HepG2 (cell line): ENCODE data around the gene DPP8. TPM values are rescaled to one million over a fixed set of nuclear protein-coding genes. Genes with fewer than 3 reads are reported as not detected.

Experiments used
- JUN ChIP-seq: sonication (generic); formaldehyde crosslinking; IDR thresholded peaks from 2 replicates; pipeline ENCODE4 v1.4.0; 2020; ENCODE audit warnings: mild to moderate bottlenecking, missing genetic modification reagents
- NAIF1 ChIP-seq: sonication (generic); formaldehyde crosslinking; IDR thresholded peaks from 2 replicates; pipeline ENCODE4 v1.5.0; 2020; ENCODE audit warnings: mild to moderate bottlenecking, missing genetic modification reagents, borderline replicate concordance
- NCOA5 ChIP-seq: sonication (generic); formaldehyde crosslinking; IDR thresholded peaks from 2 replicates; pipeline ENCODE4 v1.4.0; 2020; ENCODE audit warnings: missing genetic modification reagents
- SKI ChIP-seq: fragments of 450-650 bp; IDR thresholded peaks from one replicate; pipeline ENCODE4 v1.6.1; 2018; ENCODE audit warnings: mild to moderate bottlenecking; ENCODE audit not compliant: partially characterized antibody
- SMAD1 ChIP-seq: sonication (generic); formaldehyde crosslinking; IDR thresholded peaks from 2 replicates; pipeline ENCODE4 v1.4.0; 2020; ENCODE audit warnings: missing genetic modification reagents, low read depth, mild to moderate bottlenecking, borderline replicate concordance
- ZC3H4 ChIP-seq: sonication (generic); formaldehyde crosslinking; IDR thresholded peaks from 2 replicates; pipeline ENCODE4 v1.4.0; 2020; ENCODE audit warnings: missing genetic modification reagents, borderline replicate concordance
- ZFP41 ChIP-seq: sonication (generic); formaldehyde crosslinking; IDR thresholded peaks from 2 replicates; pipeline ENCODE4 v1.4.0; 2020; ENCODE audit warnings: mild to moderate bottlenecking, missing genetic modification reagents, borderline replicate concordance
- ZNF17 ChIP-seq: sonication (generic); formaldehyde crosslinking; IDR thresholded peaks from 2 replicates; pipeline ENCODE4 v1.5.0; 2020; ENCODE audit warnings: mild to moderate bottlenecking, missing genetic modification reagents
- ZNF260 ChIP-seq: sonication (generic); formaldehyde crosslinking; IDR thresholded peaks from 2 replicates; pipeline ENCODE4 v1.4.0; 2020; ENCODE audit warnings: missing genetic modification reagents, low read depth, mild to moderate bottlenecking, borderline replicate concordance
- ZNF367 ChIP-seq: sonication (generic); formaldehyde crosslinking; IDR thresholded peaks from 2 replicates; pipeline ENCODE4 v1.4.0; 2020; ENCODE audit warnings: missing genetic modification reagents, borderline replicate concordance
- ZNF530 ChIP-seq: sonication (generic); formaldehyde crosslinking; IDR thresholded peaks from 2 replicates; pipeline ENCODE4 v1.5.0; 2020; ENCODE audit warnings: low read depth, mild to moderate bottlenecking, missing genetic modification reagents
- ZNF552 ChIP-seq: sonication (generic); formaldehyde crosslinking; IDR thresholded peaks from 2 replicates; pipeline ENCODE4 v1.9.0; 2022; ENCODE audit warnings: missing genetic modification reagents, mild to moderate bottlenecking, borderline replicate concordance
- polyA plus RNA-seq, 8 experiments: library from polyadenylated mRNA; depleted of rRNA in 3 of 8; stranded (reverse) in 7 of 8; unstranded in 1 of 8; fragments of >200 nt; fragmentation: Illumina TruSeq in 4 of 8; extraction: Trizol in 4 of 8; gene quantifications; 2 replicates each; pipeline versions ENCODE4 v1.2.1 to v1.2.3, GENCODE V29; 2011 to 2016; ENCODE audit warnings: low read depth in 4 of 8, missing spikeins in 1 of 8, mixed read lengths in 1 of 8; ENCODE audit not compliant: insufficient read depth in 1 of 8
- total RNA-seq, 5 experiments: library from RNA; depleted of rRNA; stranded (reverse); fragments of >200 nt; fragmentation: Illumina TruSeq; extraction: Trizol; gene quantifications; 2 replicates each; pipeline ENCODE4 v1.2.3, GENCODE V29; 2016; ENCODE audit warnings: low read depth in 1 of 5
- TF ChIP-seq, protein P1 (sequence below): sonication (generic); formaldehyde crosslinking; IDR thresholded peaks from 2 replicates; pipeline ENCODE4 v1.4.0; 2020; ENCODE audit warnings: mild to moderate bottlenecking, missing genetic modification reagents
- TF ChIP-seq, protein P2 (sequence below): fragments of 450-650 bp; IDR thresholded peaks from 2 replicates; pipeline ENCODE4 v1.6.1; 2016
- TF ChIP-seq, protein P3 (sequence below): sonication (generic); formaldehyde crosslinking; IDR thresholded peaks from 2 replicates; pipeline ENCODE4 v1.5.0; 2020; ENCODE audit warnings: mild to moderate bottlenecking, missing genetic modification reagents, borderline replicate concordance
- TF ChIP-seq, protein P4 (sequence below): IDR thresholded peaks from 2 replicates; pipeline ENCODE4 v1.6.1; 2018; ENCODE audit warnings: missing genetic modification reagents, mild to moderate bottlenecking, missing compliant biosample characterization
- TF ChIP-seq, protein P5 (sequence below): sonication (generic); formaldehyde crosslinking; IDR thresholded peaks from 2 replicates; pipeline ENCODE4 v1.5.0; 2020; ENCODE audit warnings: mild to moderate bottlenecking, missing genetic modification reagents
- TF ChIP-seq, protein P6 (sequence below): IDR thresholded peaks from 2 replicates; pipeline ENCODE4 v1.6.1; 2016; ENCODE audit warnings: mild to moderate bottlenecking, missing biosample characterization, missing genetic modification reagents

Gene DPP8
- total and polyA plus RNA-seq, 2 of the 13 experiments (the other 11 are each of a cell fraction or from before 2014, with no cell fraction given) = 18.0 to 26.3 TPM

DNA sequence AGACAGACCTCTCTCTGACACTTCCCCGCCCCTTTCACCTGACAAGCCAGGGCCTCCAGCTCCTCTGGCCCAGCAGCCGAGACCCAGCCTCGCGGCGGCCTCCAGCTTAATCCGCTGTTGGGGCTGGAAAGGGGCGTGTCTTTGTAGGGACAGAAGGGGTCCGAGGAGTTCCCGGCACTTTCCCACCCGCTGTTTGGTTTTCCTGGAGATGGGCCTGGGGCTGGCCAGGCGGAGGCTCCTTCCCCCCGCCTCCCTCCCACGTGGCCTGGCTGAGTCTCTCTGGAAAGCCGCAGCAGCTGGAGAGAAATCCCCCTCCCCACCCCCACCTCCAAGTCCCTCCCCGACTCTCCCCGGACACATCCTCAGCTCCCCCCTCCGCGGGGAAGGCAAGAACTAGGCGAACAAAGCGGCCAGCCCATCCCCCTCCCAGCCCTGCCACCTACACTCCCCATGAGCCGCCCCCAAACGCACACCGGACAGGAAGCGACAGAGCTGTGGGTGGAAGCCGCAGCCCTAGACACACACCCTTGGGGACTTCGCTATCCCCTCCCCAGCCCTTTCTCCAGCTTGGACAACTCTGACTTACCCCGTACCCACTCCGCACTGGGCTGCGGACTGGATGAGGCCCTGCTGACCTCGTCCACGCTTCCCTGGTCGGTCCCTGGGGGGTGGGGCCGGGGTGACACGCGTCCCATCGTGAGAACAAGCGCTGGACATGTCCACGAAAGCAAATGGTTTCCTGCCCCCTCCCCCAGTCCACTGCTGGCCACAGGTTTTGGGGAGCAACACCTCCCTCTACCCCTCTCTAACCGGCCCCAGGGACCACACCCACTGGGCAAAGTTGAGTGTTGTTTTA lies 95.9 kb downstream of the DPP8 start (continued):
- no peak for TF ChIP-seq ZNF260 (CRISPR knock-in tag)
- TF ChIP-seq SMAD1 = no peak
- no peak for TF ChIP-seq ZFP41
- no peak for TF ChIP-seq ZNF530 (CRISPR knock-in tag)
- TF ChIP-seq, protein P1, sequence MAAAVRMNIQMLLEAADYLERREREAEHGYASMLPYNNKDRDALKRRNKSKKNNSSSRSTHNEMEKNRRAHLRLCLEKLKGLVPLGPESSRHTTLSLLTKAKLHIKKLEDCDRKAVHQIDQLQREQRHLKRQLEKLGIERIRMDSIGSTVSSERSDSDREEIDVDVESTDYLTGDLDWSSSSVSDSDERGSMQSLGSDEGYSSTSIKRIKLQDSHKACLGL = 0 out of 2 replicates have a peak, but pooled peaks have one; percentile 10
- TF ChIP-seq SKI = no peak
- TF ChIP-seq, protein P2, sequence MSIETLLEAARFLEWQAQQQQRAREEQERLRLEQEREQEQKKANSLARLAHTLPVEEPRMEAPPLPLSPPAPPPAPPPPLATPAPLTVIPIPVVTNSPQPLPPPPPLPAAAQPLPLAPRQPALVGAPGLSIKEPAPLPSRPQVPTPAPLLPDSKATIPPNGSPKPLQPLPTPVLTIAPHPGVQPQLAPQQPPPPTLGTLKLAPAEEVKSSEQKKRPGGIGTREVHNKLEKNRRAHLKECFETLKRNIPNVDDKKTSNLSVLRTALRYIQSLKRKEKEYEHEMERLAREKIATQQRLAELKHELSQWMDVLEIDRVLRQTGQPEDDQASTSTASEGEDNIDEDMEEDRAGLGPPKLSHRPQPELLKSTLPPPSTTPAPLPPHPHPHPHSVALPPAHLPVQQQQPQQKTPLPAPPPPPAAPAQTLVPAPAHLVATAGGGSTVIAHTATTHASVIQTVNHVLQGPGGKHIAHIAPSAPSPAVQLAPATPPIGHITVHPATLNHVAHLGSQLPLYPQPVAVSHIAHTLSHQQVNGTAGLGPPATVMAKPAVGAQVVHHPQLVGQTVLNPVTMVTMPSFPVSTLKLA = no peak
- no peak for TF ChIP-seq ZNF367 (CRISPR knock-in tag)
- TF ChIP-seq, protein P3, sequence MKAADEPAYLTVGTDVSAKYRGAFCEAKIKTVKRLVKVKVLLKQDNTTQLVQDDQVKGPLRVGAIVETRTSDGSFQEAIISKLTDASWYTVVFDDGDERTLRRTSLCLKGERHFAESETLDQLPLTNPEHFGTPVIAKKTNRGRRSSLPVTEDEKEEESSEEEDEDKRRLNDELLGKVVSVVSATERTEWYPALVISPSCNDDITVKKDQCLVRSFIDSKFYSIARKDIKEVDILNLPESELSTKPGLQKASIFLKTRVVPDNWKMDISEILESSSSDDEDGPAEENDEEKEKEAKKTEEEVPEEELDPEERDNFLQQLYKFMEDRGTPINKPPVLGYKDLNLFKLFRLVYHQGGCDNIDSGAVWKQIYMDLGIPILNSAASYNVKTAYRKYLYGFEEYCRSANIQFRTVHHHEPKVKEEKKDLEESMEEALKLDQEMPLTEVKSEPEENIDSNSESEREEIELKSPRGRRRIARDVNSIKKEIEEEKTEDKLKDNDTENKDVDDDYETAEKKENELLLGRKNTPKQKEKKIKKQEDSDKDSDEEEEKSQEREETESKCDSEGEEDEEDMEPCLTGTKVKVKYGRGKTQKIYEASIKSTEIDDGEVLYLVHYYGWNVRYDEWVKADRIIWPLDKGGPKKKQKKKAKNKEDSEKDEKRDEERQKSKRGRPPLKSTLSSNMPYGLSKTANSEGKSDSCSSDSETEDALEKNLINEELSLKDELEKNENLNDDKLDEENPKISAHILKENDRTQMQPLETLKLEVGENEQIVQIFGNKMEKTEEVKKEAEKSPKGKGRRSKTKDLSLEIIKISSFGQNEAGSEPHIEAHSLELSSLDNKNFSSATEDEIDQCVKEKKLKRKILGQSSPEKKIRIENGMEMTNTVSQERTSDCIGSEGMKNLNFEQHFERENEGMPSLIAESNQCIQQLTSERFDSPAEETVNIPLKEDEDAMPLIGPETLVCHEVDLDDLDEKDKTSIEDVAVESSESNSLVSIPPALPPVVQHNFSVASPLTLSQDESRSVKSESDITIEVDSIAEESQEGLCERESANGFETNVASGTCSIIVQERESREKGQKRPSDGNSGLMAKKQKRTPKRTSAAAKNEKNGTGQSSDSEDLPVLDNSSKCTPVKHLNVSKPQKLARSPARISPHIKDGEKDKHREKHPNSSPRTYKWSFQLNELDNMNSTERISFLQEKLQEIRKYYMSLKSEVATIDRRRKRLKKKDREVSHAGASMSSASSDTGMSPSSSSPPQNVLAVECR (CRISPR knock-in tag) = 0 out of 2 replicates have a peak, but pooled peaks have one; percentile 34
- TF ChIP-seq, protein P4, sequence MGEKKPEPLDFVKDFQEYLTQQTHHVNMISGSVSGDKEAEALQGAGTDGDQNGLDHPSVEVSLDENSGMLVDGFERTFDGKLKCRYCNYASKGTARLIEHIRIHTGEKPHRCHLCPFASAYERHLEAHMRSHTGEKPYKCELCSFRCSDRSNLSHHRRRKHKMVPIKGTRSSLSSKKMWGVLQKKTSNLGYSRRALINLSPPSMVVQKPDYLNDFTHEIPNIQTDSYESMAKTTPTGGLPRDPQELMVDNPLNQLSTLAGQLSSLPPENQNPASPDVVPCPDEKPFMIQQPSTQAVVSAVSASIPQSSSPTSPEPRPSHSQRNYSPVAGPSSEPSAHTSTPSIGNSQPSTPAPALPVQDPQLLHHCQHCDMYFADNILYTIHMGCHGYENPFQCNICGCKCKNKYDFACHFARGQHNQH = no peak
- no peak for TF ChIP-seq ZNF17
- TF ChIP-seq, protein P5, sequence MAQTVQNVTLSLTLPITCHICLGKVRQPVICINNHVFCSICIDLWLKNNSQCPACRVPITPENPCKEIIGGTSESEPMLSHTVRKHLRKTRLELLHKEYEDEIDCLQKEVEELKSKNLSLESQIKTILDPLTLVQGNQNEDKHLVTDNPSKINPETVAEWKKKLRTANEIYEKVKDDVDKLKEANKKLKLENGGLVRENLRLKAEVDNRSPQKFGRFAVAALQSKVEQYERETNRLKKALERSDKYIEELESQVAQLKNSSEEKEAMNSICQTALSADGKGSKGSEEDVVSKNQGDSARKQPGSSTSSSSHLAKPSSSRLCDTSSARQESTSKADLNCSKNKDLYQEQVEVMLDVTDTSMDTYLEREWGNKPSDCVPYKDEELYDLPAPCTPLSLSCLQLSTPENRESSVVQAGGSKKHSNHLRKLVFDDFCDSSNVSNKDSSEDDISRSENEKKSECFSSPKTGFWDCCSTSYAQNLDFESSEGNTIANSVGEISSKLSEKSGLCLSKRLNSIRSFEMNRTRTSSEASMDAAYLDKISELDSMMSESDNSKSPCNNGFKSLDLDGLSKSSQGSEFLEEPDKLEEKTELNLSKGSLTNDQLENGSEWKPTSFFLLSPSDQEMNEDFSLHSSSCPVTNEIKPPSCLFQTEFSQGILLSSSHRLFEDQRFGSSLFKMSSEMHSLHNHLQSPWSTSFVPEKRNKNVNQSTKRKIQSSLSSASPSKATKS (CRISPR knock-in tag) = no peak
- TF ChIP-seq JUN = no peak
- no peak for TF ChIP-seq ZC3H4 (CRISPR knock-in tag)
- no peak for TF ChIP-seq NAIF1 (CRISPR knock-in tag)
- TF ChIP-seq, protein P6, sequence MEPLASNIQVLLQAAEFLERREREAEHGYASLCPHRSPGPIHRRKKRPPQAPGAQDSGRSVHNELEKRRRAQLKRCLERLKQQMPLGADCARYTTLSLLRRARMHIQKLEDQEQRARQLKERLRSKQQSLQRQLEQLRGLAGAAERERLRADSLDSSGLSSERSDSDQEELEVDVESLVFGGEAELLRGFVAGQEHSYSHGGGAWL = no peak
- no peak for TF ChIP-seq ZNF552 (CRISPR knock-in tag)
- TF ChIP-seq NCOA5 = no peak
